ENCODE data around the gene G6PC3. TPM values are rescaled to one million over a fixed set of nuclear protein-coding genes. Genes with fewer than 3 reads are reported as not detected.
"Not testable (repeated sequence)": the region's sequence is repeated elsewhere in the genome, so short reads cannot be mapped to it uniquely, and the experiment has no call there.

The G6PC3 gene
- total RNA-seq, 1 donor from 2014 or later: 40.1 TPM

DNA sequence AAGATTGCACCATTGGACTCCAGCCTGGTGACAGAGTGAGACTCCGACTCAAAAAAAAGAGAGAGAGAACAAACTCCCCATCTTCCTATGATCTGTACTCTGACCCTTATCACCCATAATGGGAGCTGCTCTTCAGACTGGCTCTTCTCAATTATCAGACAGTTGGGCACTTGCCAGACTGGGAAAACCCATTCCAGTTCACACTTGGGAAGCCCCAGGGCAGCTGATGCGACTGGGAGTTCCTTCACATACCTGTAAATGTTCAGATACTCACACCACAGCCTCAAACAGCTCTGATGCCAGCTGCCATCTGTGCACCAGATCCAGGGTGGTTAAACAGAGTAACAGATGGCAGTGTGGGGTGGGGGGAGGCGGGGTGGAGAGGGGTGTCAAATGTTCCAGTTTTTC, 31.9 kb upstream of the G6PC3 start:
- DNase-seq (no peak), ATAC-seq (no peak)
- H3K4me1 ChIP-seq: peaks cover 25% of the 10 kb centered on the region
- intact Hi-C loops (cut with DNase I): no loop called here
- no peaks in the 10 kb centered on the region for H3K9me3 ChIP-seq
- no peak overlapping the region for H3K4me3 ChIP-seq
- peaks cover 46% of the 10 kb centered on the region for H3K36me3 ChIP-seq
- TF ChIP-seq, protein P1, sequence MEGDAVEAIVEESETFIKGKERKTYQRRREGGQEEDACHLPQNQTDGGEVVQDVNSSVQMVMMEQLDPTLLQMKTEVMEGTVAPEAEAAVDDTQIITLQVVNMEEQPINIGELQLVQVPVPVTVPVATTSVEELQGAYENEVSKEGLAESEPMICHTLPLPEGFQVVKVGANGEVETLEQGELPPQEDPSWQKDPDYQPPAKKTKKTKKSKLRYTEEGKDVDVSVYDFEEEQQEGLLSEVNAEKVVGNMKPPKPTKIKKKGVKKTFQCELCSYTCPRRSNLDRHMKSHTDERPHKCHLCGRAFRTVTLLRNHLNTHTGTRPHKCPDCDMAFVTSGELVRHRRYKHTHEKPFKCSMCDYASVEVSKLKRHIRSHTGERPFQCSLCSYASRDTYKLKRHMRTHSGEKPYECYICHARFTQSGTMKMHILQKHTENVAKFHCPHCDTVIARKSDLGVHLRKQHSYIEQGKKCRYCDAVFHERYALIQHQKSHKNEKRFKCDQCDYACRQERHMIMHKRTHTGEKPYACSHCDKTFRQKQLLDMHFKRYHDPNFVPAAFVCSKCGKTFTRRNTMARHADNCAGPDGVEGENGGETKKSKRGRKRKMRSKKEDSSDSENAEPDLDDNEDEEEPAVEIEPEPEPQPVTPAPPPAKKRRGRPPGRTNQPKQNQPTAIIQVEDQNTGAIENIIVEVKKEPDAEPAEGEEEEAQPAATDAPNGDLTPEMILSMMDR (IDR thresholded peaks at IDR 0.05): no peak
- H3K27me3 ChIP-seq (ENCODE audit: low read depth): no peaks in the 10 kb centered on the region
- no peak overlapping the region for H3K27ac ChIP-seq

GRCh38 chr17:44039829-44040635, 30.5 kb upstream of the G6PC3 start:
- no peak for DNase-seq
- peak; percentile 84 for ATAC-seq
- intact Hi-C loops (cut with DNase I): loop anchor here (10.0 kb wide), 1 partner anchor 95 kb away; the partner anchor contains the start of gene PPY
- TF ChIP-seq, protein P1 (IDR thresholded peaks at IDR 0.05): no peak
- Histone ChIP-seq H3K4me1 (peaks cover 37% of the 10 kb centered on the region), H3K4me3 (no peak overlapping the region), H3K36me3 (peaks cover 37% of the 10 kb centered on the region), H3K27ac (peak overlapping the region; percentile 4), H3K27me3 (ENCODE audit: low read depth) (no peaks in the 10 kb centered on the region), H3K9me3 (no peaks in the 10 kb centered on the region)

DNA sequence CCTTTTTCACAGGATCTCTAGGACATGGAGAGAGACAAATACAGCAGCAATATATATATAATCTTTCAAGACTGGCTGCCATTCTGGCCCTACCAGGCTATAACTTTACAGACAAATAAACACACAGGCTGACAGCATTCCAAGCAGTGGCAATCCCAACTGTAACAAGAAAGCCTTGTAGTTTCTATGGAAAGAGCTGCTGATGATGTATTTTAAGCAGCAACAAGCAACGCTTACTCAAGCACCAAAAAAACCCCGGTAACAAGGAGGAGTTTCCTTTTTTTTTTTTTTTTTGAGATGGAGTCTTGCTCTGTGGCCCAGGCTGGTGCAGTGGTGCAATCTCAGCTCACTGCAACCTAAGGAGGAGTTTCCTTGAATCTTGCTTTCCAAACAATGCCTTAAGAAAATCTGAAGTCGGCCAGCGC, 27.3 kb upstream of the G6PC3 start:
- peak; percentile 59 for DNase-seq
- no peaks in the 10 kb centered on the region for H3K27me3 ChIP-seq (ENCODE audit: low read depth)
- intact Hi-C loops (cut with DNase I): loop anchor here (10.0 kb wide), 1 partner anchor 98 kb away; the partner anchor contains the start of gene PPY

GRCh38 chr17:44044071-44044470, 26.5 kb upstream of the G6PC3 start:
- peaks cover 37% of the 10 kb centered on the region for H3K4me1 ChIP-seq
- intact Hi-C loops (cut with DNase I): loop anchor here (10.0 kb wide), 1 partner anchor 99 kb away; the partner anchor contains the start of gene PPY
- TF ChIP-seq, protein P1 (IDR thresholded peaks at IDR 0.05): no peak
- peaks cover 25% of the 10 kb centered on the region for H3K36me3 ChIP-seq
- no peaks in the 10 kb centered on the region for H3K9me3 ChIP-seq
- H3K27me3 ChIP-seq (ENCODE audit: low read depth): no peaks in the 10 kb centered on the region
- DNase-seq: no peak
- ATAC-seq: no peak
- H3K4me3 ChIP-seq: no peak overlapping the region
- H3K27ac ChIP-seq: peak overlapping the region; percentile 6

More for the DNA sequence above, 27.3 kb upstream of the G6PC3 start:
- peaks cover 25% of the 10 kb centered on the region for H3K36me3 ChIP-seq
- ATAC-seq: peak; percentile 16 to 20
- H3K4me3 ChIP-seq: no peak overlapping the region
- H3K27ac ChIP-seq: peak overlapping the region; percentile 6
- TF ChIP-seq, protein P1 (IDR thresholded peaks at IDR 0.05): no peak
- H3K4me1 ChIP-seq: peaks cover 37% of the 10 kb centered on the region
- no peaks in the 10 kb centered on the region for H3K9me3 ChIP-seq

DNA sequence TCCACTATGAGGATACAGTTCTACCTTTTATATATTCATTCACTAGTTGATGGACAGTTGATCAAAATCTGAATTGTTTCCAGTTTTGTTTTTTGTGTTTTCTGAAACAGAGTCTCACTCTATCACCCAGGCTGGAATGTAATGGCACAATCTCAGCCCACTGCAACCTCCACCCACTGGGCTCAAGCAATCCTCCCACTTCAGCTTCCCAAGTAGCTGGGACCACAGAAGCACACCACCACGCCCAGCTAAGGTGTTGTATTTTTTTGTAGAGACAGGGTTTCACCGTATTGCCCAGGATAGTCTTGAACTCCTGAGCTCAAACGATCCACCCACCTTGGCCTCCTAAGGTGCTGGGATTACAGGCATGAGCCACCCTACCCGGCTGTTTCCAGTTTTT, 25.0 kb upstream of the G6PC3 start:
- intact Hi-C loops (cut with DNase I): loop anchor here (10.0 kb wide), 1 partner anchor 101 kb away; the partner anchor contains the start of gene PPY
- Histone ChIP-seq H3K27ac (no peak overlapping the region), H3K36me3 (peaks cover 32% of the 10 kb centered on the region), H3K4me1 (peaks cover 28% of the 10 kb centered on the region), H3K9me3 (no peaks in the 10 kb centered on the region), H3K27me3 (ENCODE audit: low read depth) (no peaks in the 10 kb centered on the region), H3K4me3 (no peak overlapping the region)
- no peak for ATAC-seq
- no peak for DNase-seq
- TF ChIP-seq, protein P1 (IDR thresholded peaks at IDR 0.05): no peak

DNA sequence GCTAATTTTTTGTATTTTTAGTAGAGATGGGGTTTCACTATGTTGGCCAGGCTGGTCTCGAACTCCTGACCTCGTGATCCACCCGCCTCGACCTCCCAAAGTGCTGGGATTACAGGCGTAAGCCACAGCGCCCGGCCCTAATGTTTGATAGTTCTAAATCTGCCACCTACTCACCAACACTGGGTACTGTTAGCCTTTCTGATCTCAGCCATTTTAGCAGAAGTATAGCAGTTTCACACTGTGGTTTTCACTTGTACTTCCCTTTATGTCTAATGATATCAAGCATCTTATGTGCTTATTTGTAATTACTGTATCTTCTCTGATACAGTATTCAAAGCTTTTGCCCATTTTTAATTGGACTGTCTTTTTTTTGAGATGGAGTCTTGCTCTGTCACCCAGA, 23.6 kb upstream of the G6PC3 start:
- peaks cover 46% of the 10 kb centered on the region for H3K36me3 ChIP-seq
- not testable (repeated sequence) for H3K27ac ChIP-seq; H3K4me3 ChIP-seq; DNase-seq; H3K9me3 ChIP-seq; H3K27me3 ChIP-seq (ENCODE audit: low read depth); ATAC-seq
- intact Hi-C loops (cut with DNase I): loop anchor here (10.0 kb wide), 1 partner anchor 102 kb away; the partner anchor contains the start of gene PPY
- H3K4me1 ChIP-seq: peaks cover 23% of the 10 kb centered on the region

Data from lower lobe of right lung (tissue), 2 donors.